ENCODE data around the gene IRX2. TPM values are rescaled to one million over a fixed set of nuclear protein-coding genes. Genes with fewer than 3 reads are reported as not detected.

Gene IRX2
- polyA plus RNA-seq, 1 donor = 0.01 TPM

- H3K27me3 ChIP-seq (ENCODE audit: control insufficient read depth, insufficient read depth, low read length) = no peaks in the 10 kb centered on the region
- WGBS (ENCODE audit: insufficient coverage, low lambda C conversion rate) = no CpG with 5 or more reads among the region's 9 CpGs
- no peaks in the 10 kb centered on the region for H3K36me3 ChIP-seq (ENCODE audit: control insufficient read depth, insufficient read depth, low read length)
- H3K27ac ChIP-seq (ENCODE audit: low read length) = no peak overlapping the region
- H3K9me3 ChIP-seq (ENCODE audit: control insufficient read depth, low read depth, low read length) = peaks cover 10% of the 10 kb centered on the region
- no peak overlapping the region for H3K4me3 ChIP-seq (ENCODE audit: low read length)
- no peaks in the 10 kb centered on the region for H3K4me1 ChIP-seq (ENCODE audit: control insufficient read depth, insufficient read depth, low read length)
- DNase-seq = no peak
Measured at GRCh38 chr5:2697041-2697440, 54.4 kb downstream of the IRX2 start.
